Islet precursor cell (in vitro differentiated cells): ENCODE results near the gene DES.

Experiments
- DNase-seq: peaks from one replicate; pipeline ENCODE4 v3.0.0-alpha.2; 2018

The DES gene

DNA sequence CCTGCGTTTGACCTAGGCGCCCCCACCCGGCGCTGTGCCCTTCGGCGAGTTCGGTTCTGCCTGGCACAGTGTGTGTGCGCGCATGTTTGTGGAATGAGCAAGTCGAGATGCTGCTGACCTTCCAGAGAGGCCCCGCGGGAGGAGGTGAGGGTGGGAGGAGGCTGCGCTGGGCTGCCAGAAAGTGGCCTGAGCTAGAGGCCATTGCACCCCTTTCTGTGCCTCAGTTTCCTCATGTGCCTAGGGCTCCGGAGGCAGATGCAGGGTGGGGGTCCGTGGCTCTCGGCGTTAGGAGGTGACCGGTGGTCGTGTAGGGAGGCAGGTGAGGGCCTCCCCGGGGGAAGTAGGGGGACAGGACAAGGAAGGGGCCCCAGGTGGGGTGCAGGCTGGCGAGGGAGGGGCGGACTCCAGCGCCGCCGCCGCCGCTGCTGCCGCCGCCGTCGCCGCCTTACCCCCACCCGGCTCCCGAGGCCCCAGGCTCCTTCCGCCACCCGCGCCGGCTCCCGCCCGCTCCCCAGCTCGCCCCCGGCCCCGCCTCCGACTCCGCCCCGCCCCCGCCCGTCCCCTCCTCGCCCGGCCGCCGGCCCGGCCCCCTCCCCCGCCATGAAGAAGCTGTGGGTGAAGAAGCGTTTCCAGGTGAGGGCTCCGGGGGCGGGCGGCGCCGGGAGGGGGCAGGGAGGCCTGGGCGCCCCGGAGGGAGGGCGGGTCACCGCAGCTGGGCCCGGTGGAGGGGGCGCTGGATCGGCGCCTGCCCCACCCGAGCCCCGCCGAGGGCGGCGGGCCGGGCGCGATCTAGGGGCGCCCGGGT is 23.5 kb downstream of the DES start:
- peak; percentile 73 for DNase-seq

DNA sequence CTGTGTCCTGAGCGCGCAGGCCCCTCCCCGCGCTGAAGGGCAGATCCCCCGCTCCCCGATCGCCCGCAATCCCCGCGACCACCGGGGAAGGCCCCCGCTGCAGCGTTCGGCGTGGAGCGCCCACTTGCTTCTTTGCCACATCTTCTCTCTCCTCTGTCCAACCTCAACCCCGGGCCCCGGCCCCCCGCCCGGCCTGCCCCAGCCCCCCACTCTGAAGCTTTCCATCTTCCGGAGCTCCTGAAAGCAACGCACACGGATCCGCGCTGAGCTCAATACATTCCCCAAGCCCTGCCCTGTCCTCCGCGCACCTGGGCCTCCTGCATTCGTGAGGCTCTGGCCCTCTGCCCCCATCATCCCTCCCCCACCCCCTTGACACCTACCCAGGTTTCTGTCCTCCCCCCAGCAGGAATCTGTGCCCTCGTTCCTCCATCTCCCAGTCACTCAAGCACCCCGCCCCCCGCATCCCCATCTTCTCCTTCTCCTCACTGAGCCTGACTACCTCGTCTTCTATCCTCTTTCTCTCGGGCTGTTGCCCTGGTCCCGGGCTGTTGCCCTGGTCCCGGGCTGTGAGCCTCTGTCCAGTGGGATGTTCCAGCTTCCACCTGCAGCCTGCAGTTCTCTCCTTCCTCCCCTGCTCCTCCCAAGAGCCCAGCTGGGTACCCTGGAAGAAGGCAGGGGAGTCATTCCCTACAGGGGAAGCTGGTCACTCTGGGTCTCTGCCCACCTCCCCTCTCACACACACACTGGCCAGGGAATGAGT is 24.3 kb downstream of the DES start:
- DNase-seq = no peak

DNA sequence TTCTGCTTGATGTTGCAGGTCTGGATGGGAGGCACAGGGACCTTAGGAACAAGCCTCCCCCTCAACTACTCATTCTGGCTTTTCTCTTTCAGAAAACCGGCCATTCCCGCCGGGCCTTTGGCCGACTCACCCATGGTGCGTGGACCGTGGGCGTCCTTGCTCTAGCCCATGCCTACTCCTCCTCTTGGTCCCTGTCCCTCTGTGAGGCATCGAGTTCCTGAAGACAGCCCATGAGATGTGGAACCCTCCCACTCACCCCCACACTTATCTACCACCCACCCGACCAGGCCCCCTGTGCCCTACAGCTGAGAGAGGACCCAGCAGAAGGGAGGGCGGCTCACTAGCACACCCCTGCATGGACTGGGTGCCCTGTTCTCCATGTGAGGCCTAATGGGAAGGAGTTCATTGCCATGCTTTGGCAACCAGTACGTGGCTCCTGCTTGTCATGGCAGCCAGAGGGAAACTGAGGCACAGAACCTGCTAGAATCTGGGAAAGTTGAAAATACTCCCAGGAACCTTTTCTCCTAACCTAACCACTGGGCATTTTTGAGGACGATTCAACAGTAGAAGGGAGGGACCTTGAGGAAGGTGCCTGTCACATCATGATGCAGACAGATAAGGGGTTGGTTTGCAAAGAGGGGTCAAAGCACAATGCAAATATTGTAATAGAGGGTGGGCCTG is 25.0 kb downstream of the DES start:
- DNase-seq = no peak

DNA sequence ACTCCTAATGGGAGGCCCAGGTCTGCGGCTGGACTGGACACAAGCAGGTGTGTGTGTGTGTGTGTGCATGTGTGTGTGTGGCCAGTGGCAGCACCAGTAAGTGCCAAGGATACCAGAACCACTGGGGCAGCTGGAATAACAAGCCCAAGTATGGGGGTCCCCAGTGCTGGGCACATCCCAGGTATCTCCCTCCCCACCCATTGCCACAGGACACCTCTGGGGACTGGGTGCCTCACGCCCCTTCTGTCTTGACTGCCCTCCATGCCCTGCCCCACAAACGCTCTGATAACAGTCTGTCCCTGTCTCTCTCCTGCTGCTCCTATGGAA is 25.5 kb downstream of the DES start:
- DNase-seq = no peak

DNA sequence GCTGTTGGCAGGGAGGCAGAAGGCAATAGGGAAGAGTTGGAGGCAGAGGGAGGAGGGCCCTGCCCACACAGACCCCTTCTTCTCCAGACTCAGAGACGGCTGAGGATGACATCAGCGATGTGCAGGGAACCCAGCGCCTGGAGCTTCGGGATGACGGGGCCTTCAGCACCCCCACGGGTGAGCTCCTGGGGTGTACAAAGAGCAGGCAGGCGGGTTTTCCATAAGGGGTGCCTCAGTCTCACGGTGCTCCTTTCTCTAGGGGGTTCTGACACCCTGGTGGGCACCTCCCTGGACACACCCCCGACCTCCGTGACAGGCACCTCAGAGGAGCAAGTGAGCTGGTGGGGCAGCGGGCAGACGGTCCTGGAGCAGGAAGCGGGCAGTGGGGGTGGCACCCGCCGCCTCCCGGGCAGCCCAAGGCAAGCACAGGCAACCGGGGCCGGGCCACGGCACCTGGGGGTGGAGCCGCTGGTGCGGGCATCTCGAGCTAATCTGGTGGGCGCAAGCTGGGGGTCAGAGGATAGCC is 26.5 kb downstream of the DES start:
- no peak for DNase-seq

- no peak for DNase-seq
Measured at GRCh38 chr2:219445220-219445640, 27.1 kb downstream of the DES start.

- DNase-seq = peak; percentile 86
Measured at GRCh38 chr2:219446101-219446504, 27.9 kb downstream of the DES start.

GRCh38 chr2:219446689-219447088 is 28.5 kb downstream of the DES start:
- no peak for DNase-seq

GRCh38 chr2:219447242-219448098 is 29.3 kb downstream of the DES start:
- DNase-seq = no peak

DNA sequence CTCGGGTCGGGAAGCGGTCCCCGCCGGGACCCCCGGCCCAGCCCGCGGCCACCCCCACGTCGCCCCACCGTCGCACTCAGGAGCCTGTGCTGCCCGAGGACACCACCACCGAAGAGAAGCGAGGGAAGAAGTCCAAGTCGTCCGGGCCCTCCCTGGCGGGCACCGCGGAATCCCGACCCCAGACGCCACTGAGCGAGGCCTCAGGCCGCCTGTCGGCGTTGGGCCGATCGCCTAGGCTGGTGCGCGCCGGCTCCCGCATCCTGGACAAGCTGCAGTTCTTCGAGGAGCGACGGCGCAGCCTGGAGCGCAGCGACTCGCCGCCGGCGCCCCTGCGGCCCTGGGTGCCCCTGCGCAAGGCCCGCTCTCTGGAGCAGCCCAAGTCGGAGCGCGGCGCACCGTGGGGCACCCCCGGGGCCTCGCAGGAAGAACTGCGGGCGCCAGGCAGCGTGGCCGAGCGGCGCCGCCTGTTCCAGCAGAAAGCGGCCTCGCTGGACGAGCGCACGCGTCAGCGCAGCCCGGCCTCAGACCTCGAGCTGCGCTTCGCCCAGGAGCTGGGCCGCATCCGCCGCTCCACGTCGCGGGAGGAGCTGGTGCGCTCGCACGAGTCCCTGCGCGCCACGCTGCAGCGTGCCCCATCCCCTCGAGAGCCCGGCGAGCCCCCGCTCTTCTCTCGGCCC is 30.1 kb downstream of the DES start:
- DNase-seq = no peak

DNA sequence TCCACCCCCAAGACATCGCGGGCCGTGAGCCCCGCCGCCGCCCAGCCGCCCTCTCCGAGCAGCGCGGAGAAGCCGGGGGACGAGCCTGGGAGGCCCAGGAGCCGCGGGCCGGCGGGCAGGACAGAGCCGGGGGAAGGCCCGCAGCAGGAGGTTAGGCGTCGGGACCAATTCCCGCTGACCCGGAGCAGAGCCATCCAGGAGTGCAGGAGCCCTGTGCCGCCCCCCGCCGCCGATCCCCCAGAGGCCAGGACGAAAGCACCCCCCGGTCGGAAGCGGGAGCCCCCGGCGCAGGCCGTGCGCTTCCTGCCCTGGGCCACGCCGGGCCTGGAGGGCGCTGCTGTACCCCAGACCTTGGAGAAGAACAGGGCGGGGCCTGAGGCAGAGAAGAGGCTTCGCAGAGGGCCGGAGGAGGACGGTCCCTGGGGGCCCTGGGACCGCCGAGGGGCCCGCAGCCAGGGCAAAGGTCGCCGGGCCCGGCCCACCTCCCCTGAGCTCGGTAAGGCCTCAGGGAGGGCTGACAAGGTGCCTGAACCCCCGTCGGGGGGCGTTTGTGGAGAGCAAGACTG is 30.7 kb downstream of the DES start:
- no peak for DNase-seq

- no peak for DNase-seq
Measured at GRCh38 chr2:219449609-219450008, 31.4 kb downstream of the DES start.

DNA sequence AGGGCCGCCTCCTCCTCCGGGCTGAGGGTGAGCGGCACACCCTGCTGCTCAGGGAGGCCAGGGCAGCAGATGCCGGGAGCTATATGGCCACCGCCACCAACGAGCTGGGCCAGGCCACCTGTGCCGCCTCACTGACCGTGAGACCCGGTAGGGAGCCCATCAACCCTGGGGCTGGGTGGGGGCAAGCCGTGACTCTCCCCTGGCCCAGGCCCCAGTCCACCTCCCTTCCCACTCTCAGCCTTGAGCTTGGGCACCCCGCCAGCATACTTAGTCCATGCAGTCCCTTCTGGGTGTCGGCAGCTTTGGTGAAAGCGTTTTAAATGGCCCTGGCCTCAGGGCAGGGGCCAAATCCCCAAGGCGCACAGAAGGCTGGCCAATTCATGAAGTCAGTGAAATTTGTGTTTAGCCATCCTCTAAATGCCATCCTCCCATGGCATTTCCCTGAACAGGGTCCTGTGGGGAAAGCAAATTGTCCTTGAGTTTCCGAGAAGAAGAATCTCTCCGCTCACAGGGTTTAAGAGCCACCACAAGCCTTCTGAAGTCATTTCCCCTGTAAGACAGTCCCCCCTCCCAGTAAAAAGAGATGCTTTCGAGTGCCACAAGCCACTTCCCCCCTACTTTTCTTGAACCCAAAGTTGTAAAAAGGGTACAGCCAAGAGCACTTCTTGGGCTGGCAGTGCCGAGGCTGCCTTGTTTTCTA is 33.6 kb downstream of the DES start:
- no peak for DNase-seq

DNA sequence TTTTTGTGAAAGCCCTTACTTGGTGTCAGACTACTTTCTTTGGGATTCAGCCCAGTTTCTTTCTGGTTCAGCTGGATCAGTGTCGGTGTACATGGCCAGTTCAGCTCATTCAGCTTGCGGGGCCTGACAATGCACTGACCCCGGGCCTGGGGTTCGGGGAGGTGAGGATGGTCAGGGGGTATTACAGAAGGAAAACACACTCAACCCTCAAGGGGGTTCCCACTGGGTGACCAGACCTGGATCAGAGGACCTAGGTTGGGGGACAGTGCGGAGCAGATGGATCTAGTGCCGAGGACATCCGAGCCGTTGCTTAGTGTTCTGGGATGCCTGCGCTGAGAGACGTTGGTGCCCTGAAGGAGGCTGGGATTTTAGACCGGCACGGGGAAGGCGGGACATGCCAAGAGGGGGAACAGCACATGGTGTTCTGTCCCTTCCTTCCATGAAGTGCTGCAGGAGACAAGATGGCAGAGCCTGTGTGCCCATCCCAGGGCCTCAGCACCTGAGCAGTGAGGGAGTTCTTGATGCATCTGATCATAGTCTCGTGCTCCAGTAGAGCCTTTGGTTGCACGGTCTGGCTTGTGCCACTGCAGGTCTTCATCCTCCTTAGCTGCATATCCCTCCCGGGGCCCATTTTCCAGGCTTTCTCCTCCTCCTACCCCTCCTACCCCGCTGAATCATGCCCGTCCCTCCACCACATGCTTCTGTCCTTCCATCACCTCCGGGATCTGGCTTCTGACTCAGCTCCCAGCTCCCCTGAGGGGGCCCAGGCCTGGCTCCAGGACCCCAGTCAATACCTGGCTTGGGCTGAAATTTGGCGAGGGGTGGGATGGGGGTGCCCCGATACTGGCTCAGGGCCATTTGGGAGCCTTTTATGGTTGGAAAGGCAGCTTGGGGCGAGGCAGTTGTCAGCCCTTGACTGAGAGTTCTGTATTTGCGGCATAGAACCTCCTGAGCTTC is 34.5 kb downstream of the DES start:
- peak; percentile 96 for DNase-seq

DNA sequence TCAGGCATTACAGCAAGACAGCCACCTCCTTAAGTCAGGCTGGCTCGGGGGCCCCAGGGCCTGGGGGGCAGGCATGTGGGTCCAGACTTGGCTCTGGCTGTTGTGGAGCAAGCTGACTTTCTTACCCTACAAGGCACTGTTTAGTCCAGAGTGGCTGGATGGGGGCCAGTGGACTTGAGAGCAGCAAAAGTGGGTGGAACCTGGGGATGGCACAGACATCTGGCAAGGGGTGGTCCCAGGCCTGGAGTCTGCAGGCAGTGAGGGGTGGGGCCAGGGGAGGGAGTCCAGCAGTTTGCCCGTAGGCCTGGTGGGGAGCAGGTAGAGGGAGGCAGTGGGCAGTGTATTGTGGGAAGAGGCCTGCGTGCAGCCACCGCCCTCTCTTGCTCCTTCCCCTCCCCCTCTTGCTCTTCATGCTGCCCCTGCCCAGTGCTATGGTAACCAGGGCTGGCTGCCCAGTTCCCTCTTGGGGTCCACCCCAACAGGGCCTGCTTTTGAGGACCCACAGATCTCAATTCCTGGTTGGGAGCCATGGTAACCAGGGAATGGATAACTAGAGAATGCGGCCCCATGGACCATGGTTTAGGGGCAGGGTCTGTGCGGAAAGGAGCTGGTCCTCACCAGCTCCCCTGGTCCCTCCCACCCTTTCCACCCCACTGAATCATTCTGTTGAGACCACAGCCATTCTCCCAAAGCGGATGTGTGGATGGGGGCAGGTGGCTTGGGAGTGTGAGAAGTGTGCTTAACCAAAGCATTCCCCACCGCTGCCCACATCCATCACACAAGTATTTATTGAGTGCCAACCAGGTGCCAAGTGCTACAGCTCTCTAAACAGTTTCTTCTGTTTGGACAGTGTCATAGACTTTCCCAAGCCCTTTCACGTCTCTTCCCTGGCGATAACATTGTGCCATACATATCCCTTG is 35.8 kb downstream of the DES start:
- peak; percentile 86 for DNase-seq

DNA sequence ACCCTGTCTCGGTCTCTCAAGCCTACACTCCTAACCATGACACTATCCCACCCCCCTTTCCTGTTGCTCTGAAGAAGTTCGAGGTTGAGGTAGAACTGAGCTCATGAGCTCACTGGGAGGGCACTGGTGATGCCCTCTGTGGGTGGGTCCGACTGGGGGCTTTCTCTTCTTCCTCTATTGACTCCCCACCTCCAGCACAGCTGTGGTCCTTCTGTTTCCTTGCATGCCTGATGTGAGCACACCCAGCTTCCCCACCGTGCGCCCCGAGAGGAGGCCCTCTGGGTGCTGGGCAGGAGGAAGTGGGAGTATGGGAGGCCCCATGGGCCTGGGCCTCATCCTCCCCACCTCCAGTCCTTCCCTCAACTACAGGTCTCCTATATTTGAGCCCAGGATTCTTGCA is 37.4 kb downstream of the DES start:
- DNase-seq = no peak

DNA sequence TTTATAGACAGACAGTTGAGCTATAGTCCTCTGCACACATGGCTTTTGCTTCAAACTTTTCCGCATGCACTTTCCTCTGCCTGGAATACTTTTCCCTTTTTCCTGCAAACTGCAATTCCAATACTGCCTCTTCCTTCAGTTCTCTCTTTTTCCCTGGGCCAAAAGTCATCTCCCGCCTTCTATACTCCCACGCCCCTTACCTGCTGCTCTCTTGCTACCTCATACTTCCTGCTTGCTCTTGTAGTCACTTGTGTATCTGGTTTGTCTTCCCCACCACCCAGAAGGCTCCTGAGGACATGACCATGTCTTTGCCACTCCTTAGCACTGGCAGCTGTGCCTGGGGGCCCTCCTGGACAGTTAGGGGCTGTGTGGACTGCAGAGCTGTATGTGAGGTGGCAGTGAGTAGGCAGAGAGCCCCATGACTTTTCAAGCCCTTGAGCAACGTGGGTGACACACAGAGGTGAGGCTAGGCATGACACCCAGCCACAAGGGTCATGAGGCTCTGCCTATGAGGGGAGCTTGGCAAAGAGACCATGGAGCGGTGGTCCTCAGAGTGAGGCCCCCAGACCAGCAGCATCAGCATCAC is 39.7 kb downstream of the DES start:
- DNase-seq = no peak

GRCh38 chr2:219458996-219459395 is 40.8 kb downstream of the DES start:
- DNase-seq = no peak
